GM19240 (cell line): ENCODE data around the gene SLC6A16.
"Not testable (repeated sequence)": the region's sequence is repeated elsewhere in the genome, so short reads cannot be mapped to it uniquely, and the experiment has no call there.

Source experiments
- DNase-seq: peaks from one replicate; pipeline ENCODE4 v3.0.0; 2011; ENCODE audit warnings: low spot score; ENCODE audit not compliant: insufficient read length

The SLC6A16 gene

DNA sequence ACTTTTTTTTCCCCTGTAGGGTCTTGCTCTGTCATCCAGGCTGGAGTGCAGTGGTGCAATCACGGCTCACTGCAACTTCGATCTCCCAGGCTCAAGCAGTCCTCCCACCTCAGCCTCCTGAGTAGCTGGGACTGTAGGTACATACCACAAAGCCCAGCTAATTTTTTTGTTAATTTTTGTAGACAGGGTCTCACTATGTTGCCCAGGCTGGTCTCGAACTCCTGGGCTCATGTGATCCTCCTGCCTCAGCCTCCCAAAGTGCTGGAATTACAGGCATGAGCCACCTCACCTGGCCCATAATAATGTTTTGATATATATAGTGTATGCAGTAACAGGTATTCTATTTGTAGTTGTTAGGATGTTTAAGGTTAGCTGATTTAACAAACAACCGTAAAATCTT lies 6.2 kb upstream of the SLC6A16 start:
- not testable (repeated sequence) for DNase-seq

GRCh38 chr19:49328741-49329140 lies 3.8 kb upstream of the SLC6A16 start:
- DNase-seq, result no peak

GRCh38 chr19:49327878-49328544 lies 3.0 kb upstream of the SLC6A16 start:
- DNase-seq, result no peak

- DNase-seq, result no peak
Observed at GRCh38 chr19:49326165-49326704, 1.2 kb upstream of the SLC6A16 start.

- DNase-seq, result not testable (repeated sequence)
Observed at GRCh38 chr19:49325756-49326155, 765 bp upstream of the SLC6A16 start.

GRCh38 chr19:49318296-49318695 lies 6.7 kb downstream of the SLC6A16 start:
- no peak for DNase-seq

DNA sequence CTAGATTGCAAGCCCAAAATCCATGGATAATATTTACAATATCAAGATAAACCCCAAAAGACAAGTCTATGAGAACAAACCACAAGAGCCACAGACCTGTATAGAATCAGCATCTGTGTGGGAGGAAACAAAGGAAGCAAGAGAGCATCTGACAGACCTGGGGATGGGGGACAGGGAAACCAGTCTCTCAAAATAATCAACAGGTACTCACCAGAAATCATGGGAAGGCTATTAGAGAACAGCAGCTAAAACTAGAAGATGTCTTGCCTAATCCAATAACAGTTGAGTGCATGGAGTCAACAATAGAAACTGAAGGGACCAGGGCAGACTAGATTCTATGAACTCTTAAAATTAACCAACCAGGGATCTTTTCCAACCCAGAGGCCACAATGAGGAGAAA lies 8.7 kb downstream of the SLC6A16 start:
- DNase-seq, result no peak

DNA sequence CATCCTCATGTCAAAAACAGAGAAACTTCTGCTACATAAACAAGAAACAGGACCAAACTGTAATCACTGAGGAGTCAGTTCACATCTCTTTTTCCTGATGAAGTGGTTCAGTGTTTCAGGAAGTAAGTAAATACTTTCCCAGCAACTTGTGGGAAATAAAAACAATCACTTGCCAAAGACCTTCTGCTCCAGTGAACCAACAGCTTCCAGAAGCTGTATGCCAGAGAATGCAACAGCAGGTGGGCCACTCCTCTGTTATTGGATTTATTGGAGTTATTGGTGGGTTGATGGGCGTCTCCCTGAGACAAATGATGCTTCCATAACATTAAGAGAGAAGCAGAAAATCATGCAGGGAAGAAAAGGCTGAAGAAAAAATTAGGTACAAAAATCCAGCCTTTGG lies 9.9 kb downstream of the SLC6A16 start:
- no peak for DNase-seq

DNA sequence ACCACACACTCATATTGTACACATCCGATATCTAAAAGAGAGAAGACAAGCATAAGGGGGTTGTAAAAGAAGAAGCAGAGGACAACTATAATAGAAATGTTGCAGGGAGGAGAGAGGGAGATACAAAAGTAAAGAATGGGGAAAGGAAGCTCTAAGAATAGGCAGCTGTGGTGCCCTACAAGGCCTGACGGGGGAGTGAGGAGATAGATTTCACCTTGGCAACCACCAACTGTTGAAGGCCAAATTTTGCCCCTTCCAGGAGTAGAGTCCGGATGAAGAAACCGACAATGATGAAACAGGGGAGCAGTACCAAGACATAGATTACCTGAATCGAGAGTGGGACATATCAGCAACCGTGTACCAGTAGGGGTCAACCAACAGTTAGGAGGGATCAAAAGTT lies 15.9 kb downstream of the SLC6A16 start:
- DNase-seq, result no peak

GRCh38 chr19:49306734-49307133 lies 18.3 kb downstream of the SLC6A16 start:
- not testable (repeated sequence) for DNase-seq

DNA sequence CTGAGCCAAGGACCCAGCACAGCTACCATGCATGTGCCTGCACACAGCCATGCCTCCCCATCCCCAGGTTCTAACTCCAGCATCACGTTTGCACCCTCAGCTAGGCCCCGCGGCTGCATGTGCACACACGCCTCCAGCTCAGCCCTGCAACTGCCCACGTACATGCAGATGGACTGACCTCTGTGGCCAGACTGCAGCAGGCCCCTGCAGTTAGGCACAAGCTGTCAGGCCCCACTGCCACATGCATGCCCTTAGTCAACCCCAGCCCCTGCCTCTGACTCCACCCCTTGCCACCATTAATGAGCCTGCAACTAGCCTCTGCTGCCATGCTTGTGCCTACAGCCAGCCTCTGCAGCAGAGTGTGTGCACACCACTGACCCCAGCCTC lies 23.1 kb downstream of the SLC6A16 start:
- no peak for DNase-seq

DNA sequence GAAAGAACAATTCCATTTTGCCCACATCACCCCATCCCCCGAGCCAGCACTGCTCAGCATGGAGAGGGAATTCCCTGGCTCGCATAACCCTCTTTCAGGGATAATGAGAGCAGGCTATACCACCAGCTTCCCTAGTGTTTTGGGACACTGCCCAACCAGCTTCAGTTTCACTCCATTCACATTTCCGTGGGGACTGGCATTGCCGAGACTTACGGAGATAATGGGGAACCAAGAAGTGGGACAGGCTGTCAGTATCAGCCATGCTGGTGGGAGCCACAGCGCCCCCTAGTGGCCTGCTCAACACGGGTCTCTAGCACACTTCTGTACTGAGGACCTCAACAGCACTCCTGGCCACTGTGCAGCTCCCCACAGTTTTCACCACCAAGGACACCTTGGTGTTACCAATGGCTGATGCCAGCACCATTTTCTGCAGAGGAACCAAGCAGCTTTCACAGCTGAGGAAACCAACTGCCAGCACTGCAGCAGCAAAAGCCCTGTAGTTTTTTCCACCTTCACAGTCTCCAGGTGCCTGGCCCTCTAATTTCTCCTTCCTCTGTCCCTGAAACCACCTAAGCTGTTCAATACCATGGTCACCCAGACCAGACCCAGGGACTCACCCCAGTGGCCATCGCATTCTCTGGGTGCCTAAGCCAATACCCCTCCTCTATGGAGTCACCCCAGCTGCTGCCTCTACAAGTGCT lies 23.7 kb downstream of the SLC6A16 start:
- DNase-seq, result peak; percentile 72

GRCh38 chr19:49298653-49299052 lies 26.3 kb downstream of the SLC6A16 start:
- not testable (repeated sequence) for DNase-seq

GRCh38 chr19:49297403-49297802 lies 27.6 kb downstream of the SLC6A16 start:
- DNase-seq, result no peak

DNA sequence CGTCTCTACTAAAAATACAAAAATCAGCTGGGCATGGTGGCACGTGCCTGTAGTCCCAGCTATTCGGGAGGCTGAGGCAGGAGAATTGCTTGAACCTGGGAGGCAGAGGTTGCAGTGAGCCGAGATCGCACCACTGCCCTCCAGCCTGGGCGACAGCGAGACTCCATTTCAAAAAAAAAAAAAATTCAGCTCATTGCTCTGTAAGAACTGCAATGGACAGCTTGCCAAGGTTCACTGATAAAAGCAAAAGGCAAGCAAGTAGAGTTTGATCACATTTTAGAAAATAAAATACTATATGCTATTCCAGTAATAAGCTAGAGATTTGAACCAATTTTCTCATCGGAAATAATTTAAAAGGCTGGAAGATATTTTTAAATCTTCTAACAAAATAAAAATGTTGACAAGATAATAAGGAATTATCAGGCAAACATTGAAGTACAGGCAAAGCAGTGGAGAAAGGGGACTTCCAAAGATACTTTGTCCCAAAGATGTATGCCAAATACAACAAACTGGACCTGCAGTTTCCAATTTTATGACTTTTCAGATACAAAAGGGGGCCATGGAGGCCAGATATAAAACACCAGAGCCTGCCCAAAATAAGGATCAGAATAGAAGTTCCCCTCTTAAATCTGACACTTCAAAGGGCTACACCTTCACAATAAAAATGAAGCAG lies 29.6 kb downstream of the SLC6A16 start:
- DNase-seq, result no peak

- no peak for DNase-seq
Observed at GRCh38 chr19:49294401-49294800, 30.6 kb downstream of the SLC6A16 start.

GRCh38 chr19:49290517-49290916 lies 34.5 kb downstream of the SLC6A16 start:
- DNase-seq, result no peak

GRCh38 chr19:49289286-49289685 lies 35.7 kb downstream of the SLC6A16 start:
- DNase-seq, result not testable (repeated sequence)

DNA sequence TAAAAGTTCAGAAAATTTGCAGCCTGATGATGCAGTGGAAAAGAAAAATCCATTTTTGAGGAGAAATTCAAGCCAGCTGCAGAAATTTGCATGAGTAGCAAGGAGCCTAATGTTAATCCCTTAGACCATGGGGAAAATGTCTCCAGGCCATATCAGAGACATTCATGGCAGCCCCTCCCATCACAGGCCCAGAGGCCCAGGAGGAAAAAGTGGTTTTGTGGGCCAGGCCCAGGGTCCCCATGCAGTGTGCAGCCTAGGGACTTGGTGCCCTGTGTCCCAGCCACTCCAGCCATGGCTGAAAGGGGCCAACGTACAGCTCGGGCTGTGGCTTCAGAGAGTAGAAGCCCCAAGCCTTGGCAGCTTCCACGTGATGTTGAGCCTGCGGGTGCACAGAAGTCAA lies 36.8 kb downstream of the SLC6A16 start:
- not testable (repeated sequence) for DNase-seq

GRCh38 chr19:49287141-49287770 lies 37.7 kb downstream of the SLC6A16 start:
- no peak for DNase-seq

GRCh38 chr19:49282184-49282583 lies 42.8 kb downstream of the SLC6A16 start:
- no peak for DNase-seq

DNA sequence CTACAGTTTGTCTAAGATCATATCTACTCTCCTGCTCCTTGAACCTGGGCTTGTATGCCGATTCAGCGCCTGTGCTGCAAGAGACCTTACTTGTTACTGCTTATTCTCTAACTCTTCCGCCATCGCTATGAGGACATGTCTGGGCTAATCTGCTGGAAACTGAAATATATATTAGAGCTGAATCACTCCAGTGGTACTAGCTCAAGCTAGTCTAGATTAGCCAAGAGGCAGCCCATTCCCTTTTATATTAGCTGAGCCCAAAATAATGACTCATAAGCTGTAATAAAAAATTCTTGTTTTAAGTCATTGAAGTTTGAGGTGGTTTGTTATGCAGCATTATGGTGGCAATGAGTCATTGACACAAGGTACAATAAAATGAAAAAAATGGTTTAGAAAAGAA lies 52.8 kb downstream of the SLC6A16 start:
- no peak for DNase-seq
